K562 (cell line): ENCODE data around the gene SPDL1. TPM values are rescaled to one million over a fixed set of nuclear protein-coding genes. Genes with fewer than 3 reads are reported as not detected.

Experiments
- BRCA1 ChIP-seq, 2 experiments: fragments of 450-650 bp in 1 of 2; sonication (generic) in 1 of 2; formaldehyde crosslinking in 1 of 2; IDR thresholded peaks; 2 replicates each; pipeline versions ENCODE4 v1.5.0 to v1.6.1; 2017 to 2020; ENCODE audit warnings: mild to moderate bottlenecking in 1 of 2, missing genetic modification reagents in 1 of 2
- CXXC5 ChIP-seq: fragments of 250-450 bp; sonication (Bioruptor Pico); IDR thresholded peaks from 2 replicates; pipeline ENCODE4 v1.8.0; 2022; ENCODE audit warnings: inconsistent platforms, mild to moderate bottlenecking, moderate library complexity
- DIDO1 ChIP-seq: fragments of 450-650 bp; IDR thresholded peaks from 2 replicates; pipeline ENCODE4 v1.6.1; 2016; ENCODE audit warnings: low read depth, missing biosample characterization, missing genetic modification characterization
- E2F3 ChIP-seq: fragments of 250-450 bp; sonication (Bioruptor Pico); IDR thresholded peaks from 2 replicates; pipeline ENCODE4 v1.4.0; 2020; ENCODE audit warnings: mild to moderate bottlenecking
- LEF1 ChIP-seq: fragments of 450-650 bp; IDR thresholded peaks from 2 replicates; pipeline ENCODE4 v1.6.1; 2016; ENCODE audit warnings: mild to moderate bottlenecking
- MAFF ChIP-seq: IDR thresholded peaks from 2 replicates; pipeline ENCODE4 v1.6.1; 2012; ENCODE audit warnings: low read length, improper control_type of control experiment
- MTA2 ChIP-seq: fragments of 450-650 bp; IDR thresholded peaks from 2 replicates; pipeline ENCODE4 v1.6.1; 2016; ENCODE audit warnings: low read depth
- MYC ChIP-seq, 2 experiments: fragments of 250-450 bp in 1 of 2; sonication (Bioruptor Pico) in 1 of 2; IDR thresholded peaks; 2 replicates each; pipeline versions ENCODE4 v1.5.1 to v1.6.1; 2012 to 2021; ENCODE audit warnings: low read depth in 2 of 2, borderline replicate concordance in 1 of 2, improper control_type of control experiment in 1 of 2, low read length in 1 of 2, mild to moderate bottlenecking in 1 of 2, moderate library complexity in 1 of 2
- PHB2 ChIP-seq: fragments of 450-650 bp; IDR thresholded peaks from 2 replicates; pipeline ENCODE4 v1.6.1; 2017; ENCODE audit warnings: low read depth
- RFX1 ChIP-seq: fragments of 450-650 bp; IDR thresholded peaks from 2 replicates; pipeline ENCODE4 v1.6.1; 2016; ENCODE audit warnings: mild to moderate bottlenecking, moderate library complexity
- TAF1 ChIP-seq: IDR thresholded peaks from 2 replicates; pipeline ENCODE4 v1.6.1; 2011; ENCODE audit warnings: mild to moderate bottlenecking, low read length, moderate library complexity; ENCODE audit not compliant: insufficient read depth, control insufficient read depth, severe bottlenecking; ENCODE audit errors: extremely low read depth
- TARDBP ChIP-seq: fragments of 450-650 bp; IDR thresholded peaks from 2 replicates; pipeline ENCODE4 v1.6.1; 2016
- ZFX ChIP-seq: sonication (generic); formaldehyde crosslinking; IDR thresholded peaks from 2 replicates; pipeline ENCODE4 v1.8.0; 2022; ENCODE audit warnings: mild to moderate bottlenecking, missing genetic modification reagents, moderate library complexity
- ZKSCAN3 ChIP-seq: fragments of 250-450 bp; sonication (Bioruptor Pico); IDR thresholded peaks from 2 replicates; pipeline ENCODE4 v1.4.0; 2020
- ZNF217 ChIP-seq: sonication (generic); formaldehyde crosslinking; IDR thresholded peaks from 2 replicates; pipeline ENCODE4 v1.8.0; 2022; ENCODE audit warnings: mild to moderate bottlenecking, missing genetic modification reagents
- ZNF436 ChIP-seq: fragments of 250-450, 450-650 bp; sonication (Bioruptor Pico); formaldehyde crosslinking; IDR thresholded peaks from 2 replicates; pipeline ENCODE4 v1.7.0; 2020; ENCODE audit warnings: mild to moderate bottlenecking
- polyA plus RNA-seq, 8 experiments: library from polyadenylated mRNA; depleted of rRNA in 4 of 8; stranded (reverse) in 5 of 8; unstranded in 3 of 8; fragments of >200 nt; fragmentation: Nextera tagmentation in 2 of 8; fragmentation: Illumina TruSeq in 1 of 8; extraction: Ambion mirVana in 2 of 8; extraction: Trizol in 1 of 8; gene quantifications; 2 replicates each; pipeline versions ENCODE4 v1.2.1 to v1.2.3, GENCODE V29; 2011 to 2014; ENCODE audit warnings: inconsistent platforms in 1 of 8, missing spikeins in 1 of 8
- total RNA-seq, 7 experiments: library from RNA; depleted of rRNA in 6 of 7; stranded (reverse); fragments of >200 nt in 6 of 7; fragmentation: Illumina TruSeq in 2 of 7; extraction: Trizol in 2 of 7; gene quantifications; 2 replicates each; pipeline versions ENCODE4 v1.2.1 to v1.2.3, GENCODE V29; 2011 to 2021; ENCODE audit warnings: low replicate concordance in 1 of 7
- TF ChIP-seq, protein P1 (sequence below): fragments of 200-600 bp; sonication (generic); IDR thresholded peaks from one replicate; pipeline ENCODE4 v1.6.1; 2012; ENCODE audit warnings: mild to moderate bottlenecking, low read depth, low read length, inconsistent platforms

SPDL1 gene
- total and polyA plus RNA-seq, 9 of the 15 experiments (the other 6 are each of a cell fraction or from before 2014, with no cell fraction given) = 32.4 to 59.6 (median 49.0) TPM

DNA sequence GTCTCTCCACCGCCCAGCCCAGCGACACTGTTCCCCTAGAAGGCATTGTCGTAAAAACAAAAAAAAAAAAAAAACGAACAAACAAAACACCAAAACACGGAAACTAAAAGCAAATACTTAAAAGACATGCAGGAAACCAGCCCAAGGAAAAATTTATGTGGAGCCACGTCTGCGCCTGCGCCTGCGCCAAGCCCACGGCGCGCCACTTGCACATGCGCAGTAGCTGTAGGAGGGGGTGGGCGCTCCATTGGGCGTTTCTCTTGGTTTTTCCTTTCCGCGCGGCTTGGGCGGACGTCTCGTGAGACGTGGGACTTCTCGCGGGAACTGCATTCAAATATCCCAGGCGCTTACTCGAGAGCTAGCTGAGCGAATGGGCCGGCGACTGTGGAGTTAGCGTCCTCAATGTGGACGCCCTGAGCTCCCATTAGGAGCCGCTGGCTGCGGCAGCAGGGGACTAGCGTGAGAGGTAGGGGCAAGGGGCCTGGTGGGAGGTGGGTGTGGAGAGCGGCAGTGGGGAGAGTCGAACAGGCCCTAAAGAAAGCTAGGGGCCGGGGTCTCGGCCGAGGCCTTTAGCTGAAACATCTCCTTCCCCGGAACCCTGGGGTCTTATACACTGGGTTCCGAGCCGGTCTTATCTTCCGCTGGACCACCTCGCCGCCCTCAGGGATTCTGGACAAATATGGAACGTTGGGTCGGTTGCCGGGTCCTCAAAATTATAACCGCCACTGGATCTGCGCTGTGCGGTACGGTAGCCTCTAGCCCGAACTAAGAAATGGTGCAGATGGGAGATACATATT is at the start of gene SPDL1 (continued):
- TF ChIP-seq, protein P1, sequence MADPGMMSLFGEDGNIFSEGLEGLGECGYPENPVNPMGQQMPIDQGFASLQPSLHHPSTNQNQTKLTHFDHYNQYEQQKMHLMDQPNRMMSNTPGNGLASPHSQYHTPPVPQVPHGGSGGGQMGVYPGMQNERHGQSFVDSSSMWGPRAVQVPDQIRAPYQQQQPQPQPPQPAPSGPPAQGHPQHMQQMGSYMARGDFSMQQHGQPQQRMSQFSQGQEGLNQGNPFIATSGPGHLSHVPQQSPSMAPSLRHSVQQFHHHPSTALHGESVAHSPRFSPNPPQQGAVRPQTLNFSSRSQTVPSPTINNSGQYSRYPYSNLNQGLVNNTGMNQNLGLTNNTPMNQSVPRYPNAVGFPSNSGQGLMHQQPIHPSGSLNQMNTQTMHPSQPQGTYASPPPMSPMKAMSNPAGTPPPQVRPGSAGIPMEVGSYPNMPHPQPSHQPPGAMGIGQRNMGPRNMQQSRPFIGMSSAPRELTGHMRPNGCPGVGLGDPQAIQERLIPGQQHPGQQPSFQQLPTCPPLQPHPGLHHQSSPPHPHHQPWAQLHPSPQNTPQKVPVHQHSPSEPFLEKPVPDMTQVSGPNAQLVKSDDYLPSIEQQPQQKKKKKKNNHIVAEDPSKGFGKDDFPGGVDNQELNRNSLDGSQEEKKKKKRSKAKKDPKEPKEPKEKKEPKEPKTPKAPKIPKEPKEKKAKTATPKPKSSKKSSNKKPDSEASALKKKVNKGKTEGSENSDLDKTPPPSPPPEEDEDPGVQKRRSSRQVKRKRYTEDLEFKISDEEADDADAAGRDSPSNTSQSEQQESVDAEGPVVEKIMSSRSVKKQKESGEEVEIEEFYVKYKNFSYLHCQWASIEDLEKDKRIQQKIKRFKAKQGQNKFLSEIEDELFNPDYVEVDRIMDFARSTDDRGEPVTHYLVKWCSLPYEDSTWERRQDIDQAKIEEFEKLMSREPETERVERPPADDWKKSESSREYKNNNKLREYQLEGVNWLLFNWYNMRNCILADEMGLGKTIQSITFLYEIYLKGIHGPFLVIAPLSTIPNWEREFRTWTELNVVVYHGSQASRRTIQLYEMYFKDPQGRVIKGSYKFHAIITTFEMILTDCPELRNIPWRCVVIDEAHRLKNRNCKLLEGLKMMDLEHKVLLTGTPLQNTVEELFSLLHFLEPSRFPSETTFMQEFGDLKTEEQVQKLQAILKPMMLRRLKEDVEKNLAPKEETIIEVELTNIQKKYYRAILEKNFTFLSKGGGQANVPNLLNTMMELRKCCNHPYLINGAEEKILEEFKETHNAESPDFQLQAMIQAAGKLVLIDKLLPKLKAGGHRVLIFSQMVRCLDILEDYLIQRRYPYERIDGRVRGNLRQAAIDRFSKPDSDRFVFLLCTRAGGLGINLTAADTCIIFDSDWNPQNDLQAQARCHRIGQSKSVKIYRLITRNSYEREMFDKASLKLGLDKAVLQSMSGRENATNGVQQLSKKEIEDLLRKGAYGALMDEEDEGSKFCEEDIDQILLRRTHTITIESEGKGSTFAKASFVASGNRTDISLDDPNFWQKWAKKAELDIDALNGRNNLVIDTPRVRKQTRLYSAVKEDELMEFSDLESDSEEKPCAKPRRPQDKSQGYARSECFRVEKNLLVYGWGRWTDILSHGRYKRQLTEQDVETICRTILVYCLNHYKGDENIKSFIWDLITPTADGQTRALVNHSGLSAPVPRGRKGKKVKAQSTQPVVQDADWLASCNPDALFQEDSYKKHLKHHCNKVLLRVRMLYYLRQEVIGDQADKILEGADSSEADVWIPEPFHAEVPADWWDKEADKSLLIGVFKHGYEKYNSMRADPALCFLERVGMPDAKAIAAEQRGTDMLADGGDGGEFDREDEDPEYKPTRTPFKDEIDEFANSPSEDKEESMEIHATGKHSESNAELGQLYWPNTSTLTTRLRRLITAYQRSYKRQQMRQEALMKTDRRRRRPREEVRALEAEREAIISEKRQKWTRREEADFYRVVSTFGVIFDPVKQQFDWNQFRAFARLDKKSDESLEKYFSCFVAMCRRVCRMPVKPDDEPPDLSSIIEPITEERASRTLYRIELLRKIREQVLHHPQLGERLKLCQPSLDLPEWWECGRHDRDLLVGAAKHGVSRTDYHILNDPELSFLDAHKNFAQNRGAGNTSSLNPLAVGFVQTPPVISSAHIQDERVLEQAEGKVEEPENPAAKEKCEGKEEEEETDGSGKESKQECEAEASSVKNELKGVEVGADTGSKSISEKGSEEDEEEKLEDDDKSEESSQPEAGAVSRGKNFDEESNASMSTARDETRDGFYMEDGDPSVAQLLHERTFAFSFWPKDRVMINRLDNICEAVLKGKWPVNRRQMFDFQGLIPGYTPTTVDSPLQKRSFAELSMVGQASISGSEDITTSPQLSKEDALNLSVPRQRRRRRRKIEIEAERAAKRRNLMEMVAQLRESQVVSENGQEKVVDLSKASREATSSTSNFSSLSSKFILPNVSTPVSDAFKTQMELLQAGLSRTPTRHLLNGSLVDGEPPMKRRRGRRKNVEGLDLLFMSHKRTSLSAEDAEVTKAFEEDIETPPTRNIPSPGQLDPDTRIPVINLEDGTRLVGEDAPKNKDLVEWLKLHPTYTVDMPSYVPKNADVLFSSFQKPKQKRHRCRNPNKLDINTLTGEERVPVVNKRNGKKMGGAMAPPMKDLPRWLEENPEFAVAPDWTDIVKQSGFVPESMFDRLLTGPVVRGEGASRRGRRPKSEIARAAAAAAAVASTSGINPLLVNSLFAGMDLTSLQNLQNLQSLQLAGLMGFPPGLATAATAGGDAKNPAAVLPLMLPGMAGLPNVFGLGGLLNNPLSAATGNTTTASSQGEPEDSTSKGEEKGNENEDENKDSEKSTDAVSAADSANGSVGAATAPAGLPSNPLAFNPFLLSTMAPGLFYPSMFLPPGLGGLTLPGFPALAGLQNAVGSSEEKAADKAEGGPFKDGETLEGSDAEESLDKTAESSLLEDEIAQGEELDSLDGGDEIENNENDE = no peak
- no peak for TF ChIP-seq E2F3 (CRISPR knock-in tag)
- no peak for TF ChIP-seq TARDBP
- no peak; the same call in 1 of the 2 replicates for TF ChIP-seq DIDO1
- no peak for TF ChIP-seq BRCA1 (IDR thresholded peaks at IDR 0.05)
- TF ChIP-seq BRCA1 (CRISPR knock-in tag; IDR thresholded peaks at IDR 0.05) = no peak
- TF ChIP-seq ZNF217 = no peak
- no peak for TF ChIP-seq ZNF436 (CRISPR knock-in tag)
- peak; percentile 91 for TF ChIP-seq TAF1
- peak; percentile 51; the same call in 1 of the 2 replicates for TF ChIP-seq MAFF
- peak; percentile 40 for TF ChIP-seq CXXC5
- TF ChIP-seq RFX1 = no peak
- no peak for TF ChIP-seq ZKSCAN3 (CRISPR knock-in tag)
- TF ChIP-seq PHB2 = no peak
- no peak for TF ChIP-seq LEF1
- no peak for TF ChIP-seq MTA2
- peak; percentile 96 for TF ChIP-seq ZFX
- peak; percentile 52; the same call in 1 of the 2 replicates for TF ChIP-seq MYC (IDR thresholded peaks at IDR 0.05; ENCODE audit: low read depth, low read length)
- TF ChIP-seq MYC (CRISPR knock-in tag; IDR thresholded peaks at IDR 0.05; ENCODE audit: borderline replicate concordance, low read depth) = no peak
